Activated CD8-positive, alpha-beta memory T cell treated with anti-CD3 and anti-CD28 coated beads, Interleukin-2, amount 50 U/mL, for 4 hours (primary cell): ENCODE data around the gene LYZL6.
A peak's percentile ranks its signal among the peaks of the same experiment; 100 is the strongest.

Source experiments
- DNase-seq: peaks from one replicate; pipeline ENCODE4 v3.0.0-alpha.2; 2020

Gene LYZL6

GRCh38 chr17:35943537-35943936, at the start of gene LYZL6:
LYZL6 (minus strand) TSS chr17:35943713; CDS start chr17:35939356, 4,357 bp downstream.
- no peak for DNase-seq

- no peak for DNase-seq
Observed at GRCh38 chr17:35991075-35991474, 47.6 kb upstream of the LYZL6 start.

- no peak for DNase-seq
Observed at GRCh38 chr17:35988164-35988563, 44.7 kb upstream of the LYZL6 start.

GRCh38 chr17:35986643-35987042, 43.1 kb upstream of the LYZL6 start, which contains the start of gene CCL14:
CCL14 (minus strand) TSS chr17:35986729; CDS start chr17:35986649, 80 bp downstream.
- no peak for DNase-seq

- no peak for DNase-seq
Observed at GRCh38 chr17:35984140-35984539, 40.6 kb upstream of the LYZL6 start.

- no peak for DNase-seq
Observed at GRCh38 chr17:35982409-35983191, 39.1 kb upstream of the LYZL6 start.

- no peak for DNase-seq
Observed at GRCh38 chr17:35981908-35982330, 38.4 kb upstream of the LYZL6 start.

GRCh38 chr17:35981246-35981645, 37.7 kb upstream of the LYZL6 start, which contains the start of gene CCL16:
CCL16 (minus strand) TSS chr17:35981497; CDS start chr17:35981420, 77 bp downstream.
- DNase-seq, result no peak

- DNase-seq, result no peak
Observed at GRCh38 chr17:35978346-35978745, 34.8 kb upstream of the LYZL6 start.

- DNase-seq, result no peak
Observed at GRCh38 chr17:35977509-35977908, 34.0 kb upstream of the LYZL6 start.

- no peak for DNase-seq
Observed at GRCh38 chr17:35973333-35974260, 30.1 kb upstream of the LYZL6 start.

- DNase-seq, result no peak
Observed at GRCh38 chr17:35972945-35973332, 29.4 kb upstream of the LYZL6 start.

GRCh38 chr17:35972535-35972934, 29.0 kb upstream of the LYZL6 start:
- no peak for DNase-seq

- DNase-seq, result no peak
Observed at GRCh38 chr17:35972066-35972465, 28.6 kb upstream of the LYZL6 start.

- DNase-seq, result peak; percentile 73
Observed at GRCh38 chr17:35969558-35970380, 26.3 kb upstream of the LYZL6 start.

GRCh38 chr17:35968520-35969054, 25.1 kb upstream of the LYZL6 start:
- no peak for DNase-seq

GRCh38 chr17:35965272-35965671, 21.8 kb upstream of the LYZL6 start:
- DNase-seq, result no peak

- DNase-seq, result no peak
Observed at GRCh38 chr17:35963663-35964062, 20.1 kb upstream of the LYZL6 start.

GRCh38 chr17:35953720-35954119, 10.2 kb upstream of the LYZL6 start:
- no peak for DNase-seq

- DNase-seq, result no peak
Observed at GRCh38 chr17:35949401-35949800, 5.9 kb upstream of the LYZL6 start.

GRCh38 chr17:35948092-35948491, 4.6 kb upstream of the LYZL6 start:
- DNase-seq, result no peak

- DNase-seq, result peak; percentile 54
Observed at GRCh38 chr17:35947156-35947585, 3.7 kb upstream of the LYZL6 start.
